ENCODE results near the gene CHKB. TPM values are rescaled to one million over a fixed set of nuclear protein-coding genes. Genes with fewer than 3 reads are reported as not detected.

The CHKB gene
- total and polyA plus RNA-seq, 2 of the 8 experiments (the other 6 are each of a cell fraction or from before 2014, with no cell fraction given), result 27.9 to 42.2 TPM

GRCh38 chr22:50551160-50551752 lies 31.4 kb downstream of the CHKB start (continued):
- no peak for TF ChIP-seq E2F6 (IDR thresholded peaks at IDR 0.05)
- no peak for TF ChIP-seq RAD21 (IDR thresholded peaks at IDR 0.05 in 1 of 2, conservative IDR thresholded peaks at IDR 0.05 in 1 of 2; ENCODE audit: low read depth in 2 of 2, low read length in 2 of 2)
- no peak for TF ChIP-seq TBP (IDR thresholded peaks at IDR 0.05; ENCODE audit: low read depth, low read length)
- no peak for TF ChIP-seq FOSL1 (IDR thresholded peaks at IDR 0.05; ENCODE audit: insufficient read depth, low read depth, low read length)
- no peak for TF ChIP-seq SP4 (IDR thresholded peaks at IDR 0.05; ENCODE audit: low read length)
